H9 (cell line): Measurements from ENCODE around the gene MED8. TPM values are rescaled to one million over a fixed set of nuclear protein-coding genes. Genes with fewer than 3 reads are reported as not detected.

Experiments used
- DNase-seq: peaks from one replicate; pipeline ENCODE4 v3.0.0-alpha.2; 2017
- H2AFZ ChIP-seq: one replicate; pipeline ENCODE4 v1.6.1; 2013; ENCODE audit warnings: mild to moderate bottlenecking, low read length, control low read depth, moderate library complexity
- H2AK5ac ChIP-seq: 2 replicates; pipeline ENCODE4 v1.6.1; 2013; ENCODE audit warnings: low read length, control low read depth, mixed read lengths; ENCODE audit not compliant: insufficient read length
- H2BK120ac ChIP-seq: one replicate; pipeline ENCODE4 v1.6.1; 2013; ENCODE audit warnings: low read depth, mild to moderate bottlenecking, low read length, control low read depth, inconsistent platforms; ENCODE audit not compliant: poor library complexity, severe bottlenecking
- H2BK12ac ChIP-seq: 2 replicates; pipeline ENCODE4 v1.6.1; 2013; ENCODE audit warnings: low read length, control low read depth, mixed read lengths, low read depth; ENCODE audit not compliant: insufficient read length
- H2BK15ac ChIP-seq: 2 replicates; pipeline ENCODE4 v1.6.1; 2013; ENCODE audit warnings: low read depth, low read length, control low read depth
- H2BK20ac ChIP-seq: one replicate; pipeline ENCODE4 v1.6.1; 2013; ENCODE audit warnings: low read depth, mild to moderate bottlenecking, low read length, control low read depth, inconsistent platforms; ENCODE audit not compliant: poor library complexity, severe bottlenecking
- H2BK5ac ChIP-seq: 2 replicates; pipeline ENCODE4 v1.6.1; 2013; ENCODE audit warnings: low read length, control low read depth, mixed read lengths; ENCODE audit not compliant: insufficient read length
- H3K14ac ChIP-seq: 2 replicates; pipeline ENCODE4 v1.6.1; 2013; ENCODE audit warnings: low read length, control low read depth; ENCODE audit not compliant: insufficient read depth
- H3K18ac ChIP-seq: 2 replicates; pipeline ENCODE4 v1.6.1; 2013; ENCODE audit warnings: low read depth, mild to moderate bottlenecking, mixed read lengths, low read length, control low read depth; ENCODE audit not compliant: insufficient read length
- H3K23ac ChIP-seq: 2 replicates; pipeline ENCODE4 v1.6.1; 2013; ENCODE audit warnings: low read length, control low read depth, mixed read lengths, low read depth; ENCODE audit not compliant: insufficient read length
- H3K23me2 ChIP-seq: 2 replicates; pipeline ENCODE4 v1.6.1; 2013; ENCODE audit warnings: low read depth, mild to moderate bottlenecking, mixed read lengths, low read length, control low read depth; ENCODE audit not compliant: insufficient read length, poor library complexity, severe bottlenecking
- H3K27ac ChIP-seq: 2 replicates; pipeline ENCODE4 v1.5.1; 2013; ENCODE audit warnings: low read length, control low read depth, mixed read lengths, low read depth; ENCODE audit not compliant: insufficient read length
- H3K27me3 ChIP-seq: 2 replicates; pipeline ENCODE4 v1.6.1; 2013; ENCODE audit warnings: low read length, control low read depth, inconsistent platforms; ENCODE audit not compliant: insufficient read depth
- H3K4ac ChIP-seq: 2 replicates; pipeline ENCODE4 v1.6.1; 2013; ENCODE audit warnings: low read depth, mild to moderate bottlenecking, control low read depth, inconsistent platforms, low read length, moderate library complexity
- H3K4me1 ChIP-seq: 2 replicates; pipeline ENCODE4 v1.6.1; 2013; ENCODE audit warnings: low read length, control low read depth, inconsistent platforms; ENCODE audit not compliant: insufficient read depth
- H3K4me2 ChIP-seq: 2 replicates; pipeline ENCODE4 v1.6.1; 2013; ENCODE audit warnings: low read length, control low read depth, mixed read lengths; ENCODE audit not compliant: insufficient read length, insufficient read depth
- H3K56ac ChIP-seq: 2 replicates; pipeline ENCODE4 v1.6.1; 2013; ENCODE audit warnings: low read depth, mild to moderate bottlenecking, mixed read lengths, low read length, control low read depth; ENCODE audit not compliant: insufficient read length
- H3K79me1 ChIP-seq: 2 replicates; pipeline ENCODE4 v1.6.1; 2013; ENCODE audit warnings: low read depth, mild to moderate bottlenecking, moderate library complexity, low read length, control low read depth, inconsistent platforms; ENCODE audit not compliant: insufficient read depth, poor library complexity, severe bottlenecking
- H3K79me2 ChIP-seq: 2 replicates; pipeline ENCODE4 v1.6.1; 2013; ENCODE audit warnings: low read length, control low read depth, inconsistent platforms; ENCODE audit not compliant: insufficient read depth
- H3K9ac ChIP-seq: 2 replicates; pipeline ENCODE4 v1.6.1; 2013; ENCODE audit warnings: low read length, control low read depth, mixed read lengths; ENCODE audit not compliant: insufficient read length; ENCODE audit errors: extremely low read depth
- H3K9me3 ChIP-seq: one replicate; pipeline ENCODE4 v1.6.1; 2013; ENCODE audit warnings: low read depth, low read length, inconsistent platforms; ENCODE audit not compliant: control insufficient read depth
- H3T11ph ChIP-seq: one replicate; pipeline ENCODE4 v1.6.1; 2013; ENCODE audit warnings: mild to moderate bottlenecking, low read length, control low read depth, inconsistent platforms
- H4K20me1 ChIP-seq: one replicate; pipeline ENCODE4 v1.6.1; 2013; ENCODE audit not compliant: control insufficient read depth, insufficient read length, insufficient read depth
- H4K5ac ChIP-seq: 2 replicates; pipeline ENCODE4 v1.6.1; 2013; ENCODE audit warnings: low read depth, mild to moderate bottlenecking, mixed read lengths, low read length, control low read depth; ENCODE audit not compliant: insufficient read length
- H4K8ac ChIP-seq: replicated peaks from 2 replicates; pipeline ENCODE4 v1.6.1; 2013; ENCODE audit warnings: low read length, control low read depth, mixed read lengths, low read depth; ENCODE audit not compliant: insufficient read length
- H4K91ac ChIP-seq: 2 replicates; pipeline ENCODE4 v1.6.1; 2013; ENCODE audit warnings: low read depth, mild to moderate bottlenecking, moderate library complexity, mixed read lengths, low read length, control low read depth; ENCODE audit not compliant: insufficient read length
- H3K27ac Mint-ChIP-seq, 3 experiments: 2 replicates in 2 of 3; 3 replicates in 1 of 3; pipeline ENCODE4 v1.8.0; 2020 to 2021; ENCODE audit warnings: mixed read lengths in 3 of 3, mild to moderate bottlenecking in 1 of 3, moderate library complexity in 1 of 3
- H3K27me3 Mint-ChIP-seq: 2 replicates; pipeline ENCODE4 v1.8.0; 2021; ENCODE audit warnings: low read depth, mild to moderate bottlenecking, moderate library complexity, mixed read lengths
- H3K36me3 Mint-ChIP-seq, 3 experiments: 2 replicates in 2 of 3; 3 replicates in 1 of 3; pipeline ENCODE4 v1.8.0; 2020 to 2021; ENCODE audit warnings: low read depth in 3 of 3, mixed read lengths in 3 of 3; ENCODE audit not compliant: insufficient read depth in 1 of 3
- H3K4me1 Mint-ChIP-seq, 2 experiments: 2 replicates each; pipeline ENCODE4 v1.8.0; 2020; ENCODE audit warnings: mixed read lengths in 2 of 2
- H3K4me3 Mint-ChIP-seq, 2 experiments: 2 replicates in 1 of 2; 3 replicates in 1 of 2; pipeline ENCODE4 v1.8.0; 2020 to 2021; ENCODE audit warnings: mild to moderate bottlenecking in 2 of 2, mixed read lengths in 2 of 2, moderate library complexity in 1 of 2
- H3K9me3 Mint-ChIP-seq, 2 experiments: 2 replicates in 1 of 2; 3 replicates in 1 of 2; pipeline ENCODE4 v1.8.0; 2020; ENCODE audit warnings: mild to moderate bottlenecking in 2 of 2, mixed read lengths in 2 of 2, moderate library complexity in 1 of 2
- CTCF ChIP-seq: fragments of 200-600 bp; sonication (generic); conservative IDR thresholded peaks from 3 replicates; pipeline ENCODE4 v1.8.0; 2021; ENCODE audit warnings: antibody characterized with exemption, mild to moderate bottlenecking
- WGBS: extraction: QIAGEN DNeasy Blood & Tissue Kit; methylation state at CpG from one replicate; pipeline ENCODE4 v1.1.7; 2013; ENCODE audit warnings: missing lambda C conversion rate, low lambda C conversion rate, mixed read lengths; ENCODE audit not compliant: insufficient read length; ENCODE audit errors: extremely low coverage; 5-methylcytosine and 5-hydroxymethylcytosine counted together
- total RNA-seq: library from RNA; stranded (reverse); gene quantifications from 2 replicates; pipeline ENCODE4 v1.2.1, GENCODE V29; 2021

MED8 gene
- total RNA-seq, 1 experiment from 2014 or later: 23.0 TPM

GRCh38 chr1:43387976-43388599 is 1.5 kb downstream of the MED8 start:
- H3K4me2 ChIP-seq: peak overlapping the region; percentile 73
- H3K27me3 Mint-ChIP-seq: no peaks in the 10 kb centered on the region
- peaks cover 14 to 16% of the 10 kb centered on the region in 2 experiments for H3K4me1 Mint-ChIP-seq
- no peaks in the 10 kb centered on the region; a peak in 1 of 5 replicates for H3K9me3 Mint-ChIP-seq
- H3K23me2 ChIP-seq: peaks cover 7% of the 10 kb centered on the region
- no peak overlapping the region for H2BK15ac ChIP-seq
- peaks cover 1% of the 10 kb centered on the region; the same call in 1 of the 2 replicates for H3K79me2 ChIP-seq
- no peak overlapping the region for H4K91ac ChIP-seq
- H2BK12ac ChIP-seq: no peak overlapping the region
- H3T11ph ChIP-seq: no peak overlapping the region
- H3K14ac ChIP-seq: no peak overlapping the region
- no peak overlapping the region for H3K23ac ChIP-seq
- no peak for TF ChIP-seq CTCF
- no peaks in the 10 kb centered on the region for H3K4me1 ChIP-seq
- H4K5ac ChIP-seq: no peak overlapping the region
- no CpG with 5 or more reads among the region's 4 CpGs for WGBS
- H2BK120ac ChIP-seq: no peak overlapping the region
- no peak overlapping the region for H2AFZ ChIP-seq
- H3K4me3 Mint-ChIP-seq: peak overlapping the region; percentile 100
- no peak overlapping the region for H3K18ac ChIP-seq
- no peak overlapping the region for H3K56ac ChIP-seq
- H3K9ac ChIP-seq: no peak overlapping the region
- no peaks in the 10 kb centered on the region for H3K9me3 ChIP-seq
- no peak overlapping the region for H2BK5ac ChIP-seq
- no peak overlapping the region for H3K27ac ChIP-seq
- no peak overlapping the region for H3K4ac ChIP-seq
- DNase-seq: no peak
- H3K36me3 Mint-ChIP-seq: peaks cover 5 to 50% (median 35%) of the 10 kb centered on the region in 3 experiments; a peak in 6 of 7 replicates
- no peak overlapping the region for H2AK5ac ChIP-seq
- no peak overlapping the region for H3K27ac Mint-ChIP-seq
- H2BK20ac ChIP-seq: no peak overlapping the region
- peaks cover 2% of the 10 kb centered on the region for H3K79me1 ChIP-seq
- H4K8ac ChIP-seq: no peak overlapping the region
- H4K20me1 ChIP-seq: no peaks in the 10 kb centered on the region
- no peaks in the 10 kb centered on the region for H3K27me3 ChIP-seq
